ENCODE results near the gene SLC35B2.

Gene SLC35B2, protein sequence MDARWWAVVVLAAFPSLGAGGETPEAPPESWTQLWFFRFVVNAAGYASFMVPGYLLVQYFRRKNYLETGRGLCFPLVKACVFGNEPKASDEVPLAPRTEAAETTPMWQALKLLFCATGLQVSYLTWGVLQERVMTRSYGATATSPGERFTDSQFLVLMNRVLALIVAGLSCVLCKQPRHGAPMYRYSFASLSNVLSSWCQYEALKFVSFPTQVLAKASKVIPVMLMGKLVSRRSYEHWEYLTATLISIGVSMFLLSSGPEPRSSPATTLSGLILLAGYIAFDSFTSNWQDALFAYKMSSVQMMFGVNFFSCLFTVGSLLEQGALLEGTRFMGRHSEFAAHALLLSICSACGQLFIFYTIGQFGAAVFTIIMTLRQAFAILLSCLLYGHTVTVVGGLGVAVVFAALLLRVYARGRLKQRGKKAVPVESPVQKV

GRCh38 chr6:44257025-44257752 is at the start of gene SLC35B2:
Gene SLC35B2, minus strand, starts transcription at chr6:44257528. Its CDS starts 118 bp downstream, at chr6:44257410.
- H3K9me3 ChIP-seq (ENCODE audit: low read length): no peaks in the 10 kb centered on the region
- H3K36me3 ChIP-seq (ENCODE audit: insufficient read depth, low read length): peaks cover 55% of the 10 kb centered on the region
- H3K4me3 ChIP-seq (ENCODE audit: low read length): peak within 1 kb of the TSS; percentile 96
- H3K4me1 ChIP-seq (ENCODE audit: insufficient read depth, low read length): peaks cover 26% of the 10 kb centered on the region
- no peaks in the 10 kb centered on the region for H3K27me3 ChIP-seq (ENCODE audit: insufficient read depth, low read length)
- peak within 1 kb of the TSS; percentile 55 for H2AFZ ChIP-seq (ENCODE audit: low read depth, low read length)

DNA sequence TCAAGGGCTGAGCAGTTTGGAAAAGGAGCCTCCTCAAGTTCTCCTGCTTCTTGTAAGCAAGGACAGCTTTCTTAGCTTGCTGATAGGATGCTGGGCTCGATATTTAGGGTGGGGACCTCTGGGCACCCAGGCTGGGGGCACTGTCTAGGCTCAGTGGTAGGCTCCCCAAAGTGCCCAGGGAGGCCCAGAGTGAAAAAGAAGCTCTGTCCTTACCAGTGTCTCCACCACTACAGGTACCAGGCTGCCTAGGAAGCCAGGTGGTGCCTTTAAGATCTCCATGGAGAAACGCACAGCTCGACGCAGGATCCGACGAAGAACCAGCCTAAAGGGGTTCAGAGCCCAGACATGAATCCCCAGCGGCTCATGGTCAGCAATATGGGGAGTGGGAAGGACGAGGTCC is 49.4 kb upstream of the SLC35B2 start:
- peaks cover under 1% of the 10 kb centered on the region for H3K4me1 ChIP-seq (ENCODE audit: insufficient read depth, low read length)
- no peak overlapping the region for H2AFZ ChIP-seq (ENCODE audit: low read depth, low read length)
- H3K4me3 ChIP-seq (ENCODE audit: low read length): no peak overlapping the region
- H3K27me3 ChIP-seq (ENCODE audit: insufficient read depth, low read length): no peaks in the 10 kb centered on the region
- peaks cover 90% of the 10 kb centered on the region for H3K36me3 ChIP-seq (ENCODE audit: insufficient read depth, low read length)
- no peaks in the 10 kb centered on the region for H3K9me3 ChIP-seq (ENCODE audit: low read length)

DNA sequence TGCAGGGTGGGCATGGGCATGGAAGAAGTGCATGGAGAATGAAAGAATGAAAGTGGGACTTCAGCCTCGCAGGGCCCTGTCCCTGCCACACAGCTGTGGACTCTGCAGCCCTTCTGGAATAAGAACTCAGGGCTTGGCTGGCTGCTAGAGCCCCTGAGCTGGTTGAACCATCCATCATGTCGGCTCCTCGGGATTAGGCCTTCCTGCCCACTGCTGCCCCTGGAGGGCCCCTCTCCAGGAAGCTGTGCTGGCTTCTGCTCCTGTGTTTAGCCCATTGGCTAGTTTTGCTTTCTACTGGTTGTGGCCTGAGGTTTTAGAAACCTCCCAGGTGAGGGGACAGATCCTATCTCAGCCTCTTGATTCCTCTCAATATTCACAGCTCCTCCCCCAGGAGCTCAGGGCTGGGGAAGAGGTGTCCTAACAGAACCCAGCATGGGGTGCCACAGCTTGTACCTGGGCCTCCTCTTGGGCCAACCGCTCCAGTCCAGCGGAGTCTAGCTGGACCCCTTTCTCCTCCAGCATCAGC is 47.9 kb upstream of the SLC35B2 start:
- Histone ChIP-seq H3K4me1 (ENCODE audit: insufficient read depth, low read length) (no peaks in the 10 kb centered on the region), H3K36me3 (ENCODE audit: insufficient read depth, low read length) (peaks cover 86% of the 10 kb centered on the region), H3K27me3 (ENCODE audit: insufficient read depth, low read length) (no peaks in the 10 kb centered on the region), H2AFZ (ENCODE audit: low read depth, low read length) (no peak overlapping the region), H3K9me3 (ENCODE audit: low read length) (no peaks in the 10 kb centered on the region), H3K4me3 (ENCODE audit: low read length) (no peak overlapping the region)

DNA sequence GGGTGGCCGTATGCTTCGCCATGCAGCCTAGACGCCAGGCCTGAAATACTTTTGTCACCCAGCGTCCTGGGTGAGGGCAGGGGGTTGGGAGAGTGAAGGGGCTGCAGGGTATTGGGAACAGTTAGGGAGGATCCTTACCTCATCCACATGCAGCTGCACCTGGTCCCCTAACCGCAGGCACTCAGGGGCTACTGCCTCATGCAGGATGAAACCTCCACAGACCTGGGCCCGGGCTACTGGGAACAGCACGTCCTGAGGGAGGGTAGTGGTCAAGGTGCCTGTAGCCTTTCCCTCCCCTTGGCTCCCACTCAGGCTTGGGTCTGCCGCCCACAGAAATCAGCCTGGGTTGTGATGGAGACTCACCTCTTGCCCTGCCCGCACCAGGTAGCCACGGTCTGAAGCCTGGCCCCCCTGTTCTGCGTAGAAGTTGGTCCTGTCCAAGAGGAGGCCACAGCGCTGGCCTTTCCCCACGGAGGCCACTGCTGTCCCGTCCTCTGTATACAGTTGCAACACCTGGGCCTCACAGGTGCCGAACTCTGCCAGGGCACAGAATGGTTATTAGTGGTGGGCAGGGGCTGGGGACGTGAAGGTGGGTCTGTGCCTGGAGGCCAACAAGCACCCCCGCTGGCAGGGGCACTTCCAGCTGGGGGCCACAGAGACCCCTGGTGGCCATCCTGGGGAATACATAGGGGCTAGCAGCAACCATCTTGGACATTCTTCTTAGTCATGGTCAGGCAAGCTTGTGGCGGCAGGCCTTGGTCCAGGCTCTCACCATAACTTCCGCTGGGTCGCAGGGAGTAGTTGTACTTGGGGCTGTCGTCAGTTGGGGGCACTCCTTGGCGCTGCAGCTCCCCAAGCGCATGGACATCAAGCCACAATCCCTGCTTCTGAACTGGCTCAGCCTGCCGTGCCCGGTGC is 47.2 kb upstream of the SLC35B2 start:
- Histone ChIP-seq H3K27me3 (ENCODE audit: insufficient read depth, low read length) (no peaks in the 10 kb centered on the region), H3K4me3 (ENCODE audit: low read length) (no peak overlapping the region), H2AFZ (ENCODE audit: low read depth, low read length) (no peak overlapping the region), H3K9me3 (ENCODE audit: low read length) (no peaks in the 10 kb centered on the region), H3K36me3 (ENCODE audit: insufficient read depth, low read length) (peaks cover 82% of the 10 kb centered on the region), H3K4me1 (ENCODE audit: insufficient read depth, low read length) (no peaks in the 10 kb centered on the region)

- no peaks in the 10 kb centered on the region for H3K27me3 ChIP-seq (ENCODE audit: insufficient read depth, low read length)
- H3K4me1 ChIP-seq (ENCODE audit: insufficient read depth, low read length): no peaks in the 10 kb centered on the region
- H3K36me3 ChIP-seq (ENCODE audit: insufficient read depth, low read length): peaks cover 81% of the 10 kb centered on the region
- H2AFZ ChIP-seq (ENCODE audit: low read depth, low read length): no peak overlapping the region
- H3K9me3 ChIP-seq (ENCODE audit: low read length): no peaks in the 10 kb centered on the region
- no peak overlapping the region for H3K4me3 ChIP-seq (ENCODE audit: low read length)
Observed at GRCh38 chr6:44303842-44304241, 46.5 kb upstream of the SLC35B2 start.

GRCh38 chr6:44302856-44303255 is 45.5 kb upstream of the SLC35B2 start:
- Histone ChIP-seq H3K9me3 (ENCODE audit: low read length) (no peaks in the 10 kb centered on the region), H3K4me1 (ENCODE audit: insufficient read depth, low read length) (peaks cover 3% of the 10 kb centered on the region), H3K27me3 (ENCODE audit: insufficient read depth, low read length) (no peaks in the 10 kb centered on the region), H2AFZ (ENCODE audit: low read depth, low read length) (no peak overlapping the region), H3K4me3 (ENCODE audit: low read length) (no peak overlapping the region), H3K36me3 (ENCODE audit: insufficient read depth, low read length) (peaks cover 75% of the 10 kb centered on the region)

DNA sequence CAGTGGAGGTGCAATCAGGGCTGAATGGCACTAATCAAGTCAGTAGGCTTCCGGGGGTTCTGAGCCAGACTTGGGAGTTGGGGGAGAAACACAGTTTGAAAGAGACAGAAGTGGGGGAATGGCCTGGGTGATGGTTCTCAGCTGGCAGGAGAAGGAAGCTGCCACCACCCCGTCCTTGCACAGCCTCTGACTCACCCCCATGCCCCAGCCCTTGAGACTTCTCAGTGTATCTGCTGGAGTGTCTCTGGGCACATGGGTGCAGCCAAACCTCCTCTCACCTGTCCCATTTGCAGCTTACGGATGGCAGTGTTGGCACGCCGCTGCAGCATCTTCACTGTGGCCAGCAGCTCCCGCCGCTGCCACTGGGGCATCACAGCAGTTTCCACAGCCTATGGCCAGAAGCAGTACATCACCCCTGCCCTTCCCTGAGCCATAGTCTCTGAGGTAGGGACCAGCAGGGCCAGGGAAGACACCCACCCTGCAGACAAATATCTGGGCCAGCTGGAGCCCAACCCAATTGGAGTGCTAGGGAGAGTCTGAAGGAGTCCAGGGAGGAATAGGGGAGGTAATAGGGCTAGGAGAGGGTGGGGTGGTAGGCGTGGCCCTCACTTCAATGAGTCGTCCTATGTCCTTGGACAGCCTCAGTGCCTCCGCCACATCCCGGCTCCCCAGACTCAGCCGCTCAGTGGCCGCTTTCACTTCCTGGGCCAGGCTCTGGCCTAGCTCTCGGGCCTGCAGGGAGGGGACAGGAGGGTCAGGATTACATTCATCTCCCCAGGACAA is 44.6 kb upstream of the SLC35B2 start:
- no peaks in the 10 kb centered on the region for H3K9me3 ChIP-seq (ENCODE audit: low read length)
- no peaks in the 10 kb centered on the region for H3K27me3 ChIP-seq (ENCODE audit: insufficient read depth, low read length)
- no peak overlapping the region for H2AFZ ChIP-seq (ENCODE audit: low read depth, low read length)
- no peak overlapping the region for H3K4me3 ChIP-seq (ENCODE audit: low read length)
- H3K36me3 ChIP-seq (ENCODE audit: insufficient read depth, low read length): peaks cover 66% of the 10 kb centered on the region
- H3K4me1 ChIP-seq (ENCODE audit: insufficient read depth, low read length): peaks cover 9% of the 10 kb centered on the region

- Histone ChIP-seq H3K4me1 (ENCODE audit: insufficient read depth, low read length) (peaks cover 12% of the 10 kb centered on the region), H3K4me3 (ENCODE audit: low read length) (no peak overlapping the region), H3K36me3 (ENCODE audit: insufficient read depth, low read length) (peaks cover 59% of the 10 kb centered on the region), H3K9me3 (ENCODE audit: low read length) (no peaks in the 10 kb centered on the region), H2AFZ (ENCODE audit: low read depth, low read length) (no peak overlapping the region), H3K27me3 (ENCODE audit: insufficient read depth, low read length) (no peaks in the 10 kb centered on the region)
Observed at GRCh38 chr6:44301106-44301505, 43.8 kb upstream of the SLC35B2 start.

- Histone ChIP-seq H3K9me3 (ENCODE audit: low read length) (no peaks in the 10 kb centered on the region), H3K4me1 (ENCODE audit: insufficient read depth, low read length) (peaks cover 12% of the 10 kb centered on the region), H2AFZ (ENCODE audit: low read depth, low read length) (no peak overlapping the region), H3K36me3 (ENCODE audit: insufficient read depth, low read length) (peaks cover 53% of the 10 kb centered on the region), H3K4me3 (ENCODE audit: low read length) (no peak overlapping the region), H3K27me3 (ENCODE audit: insufficient read depth, low read length) (no peaks in the 10 kb centered on the region)
Observed at GRCh38 chr6:44300292-44300823, 43.0 kb upstream of the SLC35B2 start.

- H3K27me3 ChIP-seq (ENCODE audit: insufficient read depth, low read length): no peaks in the 10 kb centered on the region
- H3K4me1 ChIP-seq (ENCODE audit: insufficient read depth, low read length): peaks cover 12% of the 10 kb centered on the region
- H3K36me3 ChIP-seq (ENCODE audit: insufficient read depth, low read length): peaks cover 39% of the 10 kb centered on the region
- no peak overlapping the region for H3K4me3 ChIP-seq (ENCODE audit: low read length)
- no peak overlapping the region for H2AFZ ChIP-seq (ENCODE audit: low read depth, low read length)
- H3K9me3 ChIP-seq (ENCODE audit: low read length): no peaks in the 10 kb centered on the region
Observed at GRCh38 chr6:44298864-44299263, 41.5 kb upstream of the SLC35B2 start.

DNA sequence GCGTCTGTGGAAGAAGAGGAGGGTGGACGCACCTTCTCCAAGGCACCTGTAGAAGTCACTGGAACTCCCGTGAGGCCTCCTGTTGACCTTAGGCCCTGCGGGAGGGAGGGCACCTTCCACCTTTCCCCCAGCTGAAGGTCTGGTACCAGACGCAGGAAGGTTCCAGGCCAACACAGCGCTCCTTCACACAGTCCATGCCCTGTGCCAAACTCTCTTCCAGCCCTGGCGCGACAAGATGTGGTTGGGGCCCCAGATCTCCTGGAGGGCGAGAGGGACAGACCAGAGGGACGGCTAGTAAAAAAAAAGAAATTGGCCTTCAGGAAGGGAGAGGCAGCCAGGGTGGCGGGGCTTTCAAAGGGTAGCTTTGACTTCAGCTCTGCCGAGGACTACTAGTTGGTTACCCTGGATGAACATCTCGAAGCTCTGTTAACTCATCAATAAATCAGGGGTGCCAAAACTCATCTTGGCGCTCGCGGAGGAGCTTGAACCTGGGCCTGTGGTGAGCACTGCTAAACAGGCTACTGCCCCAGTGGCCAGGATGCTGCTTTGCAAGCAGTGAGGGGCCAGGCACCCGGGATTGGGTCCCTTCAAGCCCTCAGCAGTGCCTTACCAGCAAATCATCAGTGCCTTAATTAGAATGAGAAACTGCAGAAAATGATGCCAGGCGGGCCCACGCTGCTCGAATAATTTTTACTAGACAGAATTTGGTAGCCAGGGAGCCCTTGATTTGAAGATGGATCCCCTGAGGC is 40.9 kb upstream of the SLC35B2 start:
- H3K9me3 ChIP-seq (ENCODE audit: low read length): no peaks in the 10 kb centered on the region
- no peak overlapping the region for H2AFZ ChIP-seq (ENCODE audit: low read depth, low read length)
- H3K4me3 ChIP-seq (ENCODE audit: low read length): peak overlapping the region; percentile 48
- H3K4me1 ChIP-seq (ENCODE audit: insufficient read depth, low read length): peaks cover 12% of the 10 kb centered on the region
- no peaks in the 10 kb centered on the region for H3K27me3 ChIP-seq (ENCODE audit: insufficient read depth, low read length)
- peaks cover 33% of the 10 kb centered on the region for H3K36me3 ChIP-seq (ENCODE audit: insufficient read depth, low read length)

All from neuron (in vitro differentiated cells).